Mucosa of descending colon (tissue), 3 donors: ENCODE measurements around the gene LRRFIP1. TPM values are rescaled to one million over a fixed set of nuclear protein-coding genes. Genes with fewer than 3 reads are reported as not detected.

Experiments used
- ATAC-seq: fragments of 200-7000 bp; cut with Tn5 transposase; one replicate; pipeline ENCODE4 v1.9.1; 2020; ENCODE audit warnings: mild to moderate bottlenecking, moderate library complexity
- DNase-seq, 3 donors: peaks; one replicate each; pipeline ENCODE4 v3.0.0-alpha.2; 2020
- H3K36me3 ChIP-seq: fragments of 200-600 bp; one replicate; pipeline ENCODE4 v1.8.0; 2021; ENCODE audit warnings: low read depth, mild to moderate bottlenecking
- H3K4me1 ChIP-seq: fragments of 200-600 bp; one replicate; pipeline ENCODE4 v1.8.0; 2021; ENCODE audit warnings: low read depth, mild to moderate bottlenecking
- H3K4me3 ChIP-seq: fragments of 200-600 bp; one replicate; pipeline ENCODE4 v1.8.0; 2021; ENCODE audit warnings: mild to moderate bottlenecking
- H3K9me3 ChIP-seq: fragments of 200-600 bp; one replicate; pipeline ENCODE4 v1.8.0; 2021; ENCODE audit warnings: mild to moderate bottlenecking
- CTCF ChIP-seq: fragments of 200-600 bp; IDR thresholded peaks from one replicate; pipeline ENCODE4 v1.8.0; 2022; ENCODE audit warnings: antibody characterized with exemption, mild to moderate bottlenecking
- intact Hi-C, 2 donors: fragments of 100-400 bp; cut with DNase I in 1 of 2; cut with micrococcal nuclease in 1 of 2; formaldehyde crosslinking; loops; one replicate each; pipeline versions ENCODE4 v1.11.0 to v1.11.1; 2022; cut with DNase I, micrococcal nuclease
- total RNA-seq, 3 donors: library from RNA; stranded (reverse); fragmentation: NEBNext Ultra II Directional in 2 of 3; extraction: Animal tissue kit (Norgen Biotek cat#: 25700) in 2 of 3; gene quantifications; one replicate each; pipeline versions ENCODE4 v1.2.1 to v1.2.4, GENCODE V29; 2021 to 2023
- donor health status: DM: no; HTN: no; CAD: no; lungs with moderate emphysema.
- donor health status: DM: no; HTN: no; CAD: no.
- donor health status: DM: no; HTN: yes; CAD: no.

The LRRFIP1 gene
- total RNA-seq, 3 donors from 2014 or later: 114 to 157 (median 120) TPM

- Histone ChIP-seq H3K36me3 (no peaks in the 10 kb centered on the region), H3K9me3 (no peaks in the 10 kb centered on the region), H3K4me3 (no peak overlapping the region), H3K4me1 (peaks cover 24% of the 10 kb centered on the region)
- DNase-seq (no peak), ATAC-seq (no peak)
- no peak for TF ChIP-seq CTCF
- intact Hi-C loops: no loop called here
Measured at GRCh38 chr2:237668440-237668839, 41.1 kb downstream of the LRRFIP1 start.

GRCh38 chr2:237669283-237669627 is 41.9 kb downstream of the LRRFIP1 start:
- ATAC-seq: no peak
- no peak overlapping the region for H3K4me3 ChIP-seq
- intact Hi-C loops: no loop called here
- DNase-seq: no peak
- H3K4me1 ChIP-seq: peaks cover 29% of the 10 kb centered on the region
- no peaks in the 10 kb centered on the region for H3K9me3 ChIP-seq
- H3K36me3 ChIP-seq: no peaks in the 10 kb centered on the region
- no peak for TF ChIP-seq CTCF

GRCh38 chr2:237669628-237670392 is 42.4 kb downstream of the LRRFIP1 start:
- Histone ChIP-seq H3K9me3 (no peaks in the 10 kb centered on the region), H3K36me3 (no peaks in the 10 kb centered on the region), H3K4me3 (no peak overlapping the region), H3K4me1 (peaks cover 35% of the 10 kb centered on the region)
- no peak for TF ChIP-seq CTCF
- DNase-seq (peak in 2 of 3 donors; percentile 69 to 84), ATAC-seq (peak; percentile 84)
- intact Hi-C loops: loop anchor here in 1 of 2 donors (5.0 kb wide), 1 partner anchor 77 kb away; no protein-coding TSS in a partner anchor

GRCh38 chr2:237670641-237671040 is 43.3 kb downstream of the LRRFIP1 start:
- Histone ChIP-seq H3K9me3 (no peaks in the 10 kb centered on the region), H3K4me3 (no peak overlapping the region), H3K36me3 (no peaks in the 10 kb centered on the region), H3K4me1 (peaks cover 40% of the 10 kb centered on the region)
- ATAC-seq (no peak), DNase-seq (peak in 1 of 3 donors; percentile 25)
- no peak for TF ChIP-seq CTCF
- intact Hi-C loops: loop anchor here in 1 of 2 donors (5.0 kb wide), 1 partner anchor 77 kb away; no protein-coding TSS in a partner anchor

GRCh38 chr2:237671466-237672138 is 44.2 kb downstream of the LRRFIP1 start:
- ATAC-seq (no peak), DNase-seq (no peak)
- no peak for TF ChIP-seq CTCF
- no peaks in the 10 kb centered on the region for H3K36me3 ChIP-seq
- H3K4me1 ChIP-seq: peaks cover 40% of the 10 kb centered on the region
- no peak overlapping the region for H3K4me3 ChIP-seq
- no peaks in the 10 kb centered on the region for H3K9me3 ChIP-seq
- intact Hi-C loops: loop anchor here in 1 of 2 donors (5.0 kb wide), 1 partner anchor 76 kb away; no protein-coding TSS in a partner anchor
